ENCODE data around the gene DSCAM. TPM values are rescaled to one million over a fixed set of nuclear protein-coding genes. Genes with fewer than 3 reads are reported as not detected.

DSCAM gene
- total and polyA plus RNA-seq, 10 of the 15 experiments (the other 5 are each of a cell fraction or from before 2014, with no cell fraction given) = not detected

- SMC1A ChIA-PET (ENCODE audit: uncharacterized antibody, unreplicated experiment) = no interaction called here
- RAD21 ChIA-PET (ENCODE audit: unreplicated experiment) = no interaction called here
- Histone ChIP-seq H3K27ac (ENCODE audit: control insufficient read depth, insufficient read depth) (no peak overlapping the region), H3K4me1 (ENCODE audit: control insufficient read depth, insufficient read depth, low read length) (no peaks in the 10 kb centered on the region), H3K4me3 (no peak overlapping the region), H3K9ac (ENCODE audit: control insufficient read depth, insufficient read depth, low read length) (no peak overlapping the region), H3K79me2 (ENCODE audit: control insufficient read depth, insufficient read depth, low read length) (no peaks in the 10 kb centered on the region), H3K27me3 (replicated peaks in 1 of 2; ENCODE audit: control insufficient read depth in 2 of 2, insufficient read depth in 2 of 2, low read length in 1 of 2) (no peaks in the 10 kb centered on the region), H3K4me2 (ENCODE audit: control insufficient read depth, insufficient read depth) (no peak overlapping the region), H2AFZ (ENCODE audit: control insufficient read depth, low read depth, low read length) (no peak overlapping the region), H4K20me1 (ENCODE audit: control insufficient read depth, insufficient read depth) (no peaks in the 10 kb centered on the region), H3K36me3 (ENCODE audit: control insufficient read depth in 2 of 2, insufficient read depth in 2 of 2, low read length in 1 of 2) (no peaks in the 10 kb centered on the region), H3K9me3 (replicated peaks; ENCODE audit: control insufficient read depth, insufficient read depth, low read length) (no peaks in the 10 kb centered on the region; the same call in 2 of the 3 replicates)
- in situ Hi-C loops (cut with MboI) = no loop called here
- CTCF ChIA-PET = no interaction called here
- DNase-seq (ENCODE audit: low read depth, low spot score) = no peak
- no TSS peak for BruUV-seq (replicated peaks)
- 0% methylated on average over 1 of the region's 1 CpG for WGBS (ENCODE audit: insufficient coverage, insufficient replicate concordance, low lambda C conversion rate, missing lambda C conversion rate)
- no peak for ATAC-seq
- intact Hi-C loops (cut with micrococcal nuclease; ENCODE audit: unreplicated experiment) = no loop called here
- no peak for FAIRE-seq
- POLR2A ChIA-PET = no interaction called here
- TF ChIP-seq CHD1 (IDR thresholded peaks at IDR 0.05; ENCODE audit: low read depth, low read length) (no peak), ATF2 (IDR thresholded peaks at IDR 0.05; ENCODE audit: low read length) (no peak), E4F1 (IDR thresholded peaks at IDR 0.05; ENCODE audit: borderline replicate concordance, partially characterized antibody) (no peak), SMAD1 (IDR thresholded peaks at IDR 0.05; ENCODE audit: low read depth, partially characterized antibody) (no peak), E2F8 (IDR thresholded peaks at IDR 0.05; ENCODE audit: low read depth, partially characterized antibody) (no peak), USF2 (IDR thresholded peaks at IDR 0.05; ENCODE audit: borderline replicate concordance, low read depth, low read length) (no peak), NFIC (IDR thresholded peaks at IDR 0.05; ENCODE audit: low read depth, low read length) (no peak), BACH1 (IDR thresholded peaks at IDR 0.05; ENCODE audit: borderline replicate concordance) (no peak), SIX5 (IDR thresholded peaks at IDR 0.05; ENCODE audit: low read depth, low read length, severe bottlenecking) (no peak), CHD4 (IDR thresholded peaks at IDR 0.05) (no peak), EGR1 (IDR thresholded peaks at IDR 0.05; ENCODE audit: borderline replicate concordance in 1 of 2, low read depth in 2 of 2, low read length in 2 of 2) (no peak), SIN3A (IDR thresholded peaks at IDR 0.05; ENCODE audit: low read depth, low read length) (no peak), ZNF622 (IDR thresholded peaks at IDR 0.05) (no peak), NFYB (IDR thresholded peaks at IDR 0.05; ENCODE audit: insufficient read depth, low read depth, low read length) (no peak)
Measured at GRCh38 chr21:40425981-40426380, 421.0 kb downstream of the DSCAM start.

All from GM12878 (cell line).